Activated T-helper 2 cell treated with anti-CD3 and anti-CD28 coated beads, Interferon-gamma antibody, Interleukin-2, Interleukin-4, amounts not matched to agents 10 μg/mL and 5 μg/mL and 100 μg/mL, durations not matched to agents 14 hours and 24 hours and 36 hours (primary cell): ENCODE results near the gene FAM186B. TPM values are rescaled to one million over a fixed set of nuclear protein-coding genes. Genes with fewer than 3 reads are reported as not detected.
A peak's percentile ranks its signal among the peaks of the same experiment; 100 is the strongest.

Experiments used
- DNase-seq: peaks from one replicate; pipeline ENCODE4 v3.0.0; 2021; ENCODE audit warnings: low spot score
- H3K27ac Mint-ChIP-seq: one replicate; pipeline ENCODE4 v1.8.0; 2021; ENCODE audit warnings: mixed read lengths
- H3K27me3 Mint-ChIP-seq: one replicate; pipeline ENCODE4 v1.8.0; 2021; ENCODE audit warnings: low read depth, mixed read lengths
- H3K36me3 Mint-ChIP-seq: one replicate; pipeline ENCODE4 v1.8.0; 2021; ENCODE audit warnings: low read depth, mixed read lengths
- H3K4me1 Mint-ChIP-seq: one replicate; pipeline ENCODE4 v1.8.0; 2021; ENCODE audit warnings: low read depth, mixed read lengths
- H3K4me3 Mint-ChIP-seq: one replicate; pipeline ENCODE4 v1.8.0; 2021; ENCODE audit warnings: low read depth, mild to moderate bottlenecking, moderate library complexity, mixed read lengths
- H3K9me3 Mint-ChIP-seq: one replicate; pipeline ENCODE4 v1.8.0; 2021; ENCODE audit warnings: mixed read lengths
- intact Hi-C: fragments of 100-400 bp; cut with micrococcal nuclease; formaldehyde crosslinking; loops from one replicate; pipeline ENCODE4 v1.15.1; 2023
- total RNA-seq: library from RNA; stranded (reverse); gene quantifications from 2 replicates; pipeline ENCODE4 v1.2.3, GENCODE V29; 2022

Gene FAM186B
- total RNA-seq, 1 donor from 2014 or later = 0.30 TPM

DNA sequence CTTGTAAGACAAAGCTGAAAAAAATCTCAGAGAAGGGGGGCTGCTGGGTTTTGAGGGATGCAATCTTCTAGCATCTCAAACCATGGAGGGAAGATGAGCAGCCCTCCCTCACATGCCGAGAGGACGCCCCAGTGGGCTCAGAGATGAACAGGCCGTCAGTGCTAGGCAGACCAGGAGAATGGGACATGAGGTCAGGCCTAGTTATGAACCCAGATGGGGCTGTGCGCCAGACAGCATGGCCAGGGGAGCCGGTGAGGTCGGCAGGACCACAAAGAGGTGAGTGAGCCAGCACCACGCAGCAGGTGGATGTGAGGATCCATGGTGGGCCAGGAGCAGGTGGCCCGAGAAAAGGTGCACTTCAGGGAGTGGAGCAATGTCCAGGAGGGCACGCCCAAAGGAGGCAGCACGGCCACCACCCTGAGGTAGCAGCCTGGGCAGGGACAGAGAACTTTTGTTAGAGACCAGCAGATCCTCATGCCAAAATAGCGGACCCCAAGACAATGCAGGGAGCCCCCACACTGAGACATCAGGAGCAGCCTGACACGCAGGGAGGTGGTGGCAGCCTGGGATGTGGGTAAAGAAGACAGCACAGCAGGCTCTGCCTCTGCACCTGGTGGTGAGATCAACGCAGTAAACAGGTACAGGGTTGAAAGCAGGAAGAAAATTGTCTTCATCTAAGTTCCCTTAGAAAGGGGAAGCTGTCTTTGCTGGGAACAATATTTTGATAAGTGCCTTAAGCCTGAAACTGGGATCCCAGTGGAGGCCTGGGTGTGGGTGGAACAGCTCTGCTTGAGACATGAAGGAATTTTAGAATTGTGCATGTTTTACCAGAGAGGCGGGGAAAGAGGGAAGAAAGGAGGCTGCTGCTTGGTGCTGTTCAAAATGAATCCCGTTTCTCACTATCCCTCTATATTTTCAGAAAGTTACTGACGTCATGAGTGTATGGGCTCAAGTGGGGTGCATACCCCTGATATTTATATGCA lies 19.7 kb downstream of the FAM186B start:
- Mint-ChIP-seq H3K4me3 (no peak overlapping the region), H3K27me3 (no peaks in the 10 kb centered on the region), H3K36me3 (peaks cover 12% of the 10 kb centered on the region), H3K9me3 (peaks cover 4% of the 10 kb centered on the region), H3K4me1 (peaks cover 11% of the 10 kb centered on the region), H3K27ac (no peak overlapping the region)
- intact Hi-C loops = no loop called here
- DNase-seq = no peak

DNA sequence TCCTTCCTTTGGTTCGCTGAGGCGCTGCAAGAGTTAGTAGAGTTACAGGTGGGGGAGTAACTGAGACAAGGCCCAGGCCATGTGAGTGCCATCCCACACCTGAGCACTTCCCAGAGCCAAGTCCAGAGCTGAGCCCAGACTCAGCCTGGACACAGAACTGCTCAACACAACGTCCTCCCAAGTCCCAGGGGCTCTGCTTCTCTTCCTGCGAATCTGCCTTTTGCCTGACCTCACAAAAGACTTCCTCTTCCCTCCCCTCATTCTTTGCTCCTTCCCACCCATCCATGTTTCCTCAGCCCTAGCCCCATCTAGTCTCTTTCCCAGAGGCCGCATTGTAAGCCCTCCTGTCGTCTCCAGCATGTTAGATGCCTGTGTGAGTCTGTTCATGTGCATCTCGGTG lies 20.8 kb downstream of the FAM186B start:
- Mint-ChIP-seq H3K27ac (no peak overlapping the region), H3K9me3 (no peaks in the 10 kb centered on the region), H3K4me1 (peaks cover 16% of the 10 kb centered on the region), H3K4me3 (no peak overlapping the region), H3K36me3 (peaks cover 10% of the 10 kb centered on the region), H3K27me3 (no peaks in the 10 kb centered on the region)
- no peak for DNase-seq
- intact Hi-C loops = loop anchor here (5.0 kb wide), 1 partner anchor 72 kb away; no protein-coding TSS in a partner anchor

DNA sequence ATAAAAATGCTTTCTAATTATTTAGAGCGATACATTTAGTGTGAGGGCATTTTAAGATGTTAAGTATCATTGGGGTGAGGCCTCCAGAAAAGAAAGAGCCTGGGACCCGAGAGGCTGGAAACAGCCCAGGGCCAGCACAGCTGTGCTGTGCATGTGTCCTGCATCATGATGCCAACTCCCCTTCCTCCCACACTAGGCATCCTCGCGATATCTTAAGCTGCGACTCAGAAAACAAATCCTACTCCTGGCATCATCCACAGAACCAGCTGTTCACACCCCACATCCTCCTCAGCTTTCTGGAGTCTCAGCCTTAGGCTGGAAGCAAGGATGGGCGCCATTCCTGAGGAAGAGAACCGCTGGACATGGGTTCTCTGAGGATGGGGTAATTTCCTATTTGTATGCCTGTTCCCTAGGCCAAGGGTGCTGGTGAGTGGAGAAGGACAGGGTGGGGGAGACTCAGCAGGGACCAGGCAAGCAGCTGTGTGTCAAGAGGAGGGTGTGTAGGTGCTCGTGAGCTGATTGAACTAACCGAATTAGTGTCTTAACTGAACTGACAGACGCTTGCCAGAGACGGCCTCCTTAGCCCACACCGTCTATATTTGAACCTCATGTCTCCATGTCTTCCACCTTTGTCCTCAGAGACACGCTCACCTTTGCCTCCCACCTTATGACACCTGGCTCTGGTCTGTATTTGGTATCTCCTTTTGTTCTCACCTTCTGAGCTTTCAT lies 21.9 kb downstream of the FAM186B start:
- Mint-ChIP-seq H3K4me3 (no peak overlapping the region), H3K27me3 (no peaks in the 10 kb centered on the region), H3K36me3 (peaks cover 11% of the 10 kb centered on the region), H3K4me1 (peaks cover 16% of the 10 kb centered on the region), H3K27ac (no peak overlapping the region), H3K9me3 (no peaks in the 10 kb centered on the region)
- no peak for DNase-seq
- intact Hi-C loops = loop anchor here (5.0 kb wide), 1 partner anchor 71 kb away; no protein-coding TSS in a partner anchor

DNA sequence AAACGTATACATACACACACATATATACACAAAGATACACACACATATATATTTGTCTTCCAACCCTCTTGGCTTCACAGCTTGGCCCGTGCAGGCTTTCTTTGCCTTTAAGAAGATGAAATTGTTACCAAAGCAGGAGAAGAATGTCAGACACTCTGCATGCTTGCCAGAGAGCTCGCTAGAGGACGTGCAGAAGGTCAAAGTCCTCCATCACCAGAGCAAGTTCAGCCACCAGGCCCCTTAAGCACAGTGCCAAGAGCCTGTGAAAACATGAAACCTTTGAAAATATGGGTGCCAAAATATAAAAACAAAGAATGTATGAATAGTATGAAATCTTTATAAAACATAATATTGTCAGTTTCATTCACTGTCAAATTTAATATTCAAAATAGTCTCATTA lies 22.6 kb downstream of the FAM186B start:
- no peaks in the 10 kb centered on the region for H3K27me3 Mint-ChIP-seq
- DNase-seq = no peak
- peaks cover 11% of the 10 kb centered on the region for H3K36me3 Mint-ChIP-seq
- H3K4me3 Mint-ChIP-seq = no peak overlapping the region
- intact Hi-C loops = loop anchor here (5.0 kb wide), 1 partner anchor 71 kb away; no protein-coding TSS in a partner anchor
- peaks cover 16% of the 10 kb centered on the region for H3K4me1 Mint-ChIP-seq
- H3K9me3 Mint-ChIP-seq = no peaks in the 10 kb centered on the region
- H3K27ac Mint-ChIP-seq = no peak overlapping the region

- Mint-ChIP-seq H3K4me3 (no peak overlapping the region), H3K27ac (no peak overlapping the region), H3K36me3 (peaks cover 11% of the 10 kb centered on the region), H3K9me3 (no peaks in the 10 kb centered on the region), H3K27me3 (no peaks in the 10 kb centered on the region), H3K4me1 (peaks cover 16% of the 10 kb centered on the region)
- no peak for DNase-seq
- intact Hi-C loops = loop anchor here (5.0 kb wide), 1 partner anchor 70 kb away; no protein-coding TSS in a partner anchor
Measured at GRCh38 chr12:49582201-49582600, 23.2 kb downstream of the FAM186B start.

DNA sequence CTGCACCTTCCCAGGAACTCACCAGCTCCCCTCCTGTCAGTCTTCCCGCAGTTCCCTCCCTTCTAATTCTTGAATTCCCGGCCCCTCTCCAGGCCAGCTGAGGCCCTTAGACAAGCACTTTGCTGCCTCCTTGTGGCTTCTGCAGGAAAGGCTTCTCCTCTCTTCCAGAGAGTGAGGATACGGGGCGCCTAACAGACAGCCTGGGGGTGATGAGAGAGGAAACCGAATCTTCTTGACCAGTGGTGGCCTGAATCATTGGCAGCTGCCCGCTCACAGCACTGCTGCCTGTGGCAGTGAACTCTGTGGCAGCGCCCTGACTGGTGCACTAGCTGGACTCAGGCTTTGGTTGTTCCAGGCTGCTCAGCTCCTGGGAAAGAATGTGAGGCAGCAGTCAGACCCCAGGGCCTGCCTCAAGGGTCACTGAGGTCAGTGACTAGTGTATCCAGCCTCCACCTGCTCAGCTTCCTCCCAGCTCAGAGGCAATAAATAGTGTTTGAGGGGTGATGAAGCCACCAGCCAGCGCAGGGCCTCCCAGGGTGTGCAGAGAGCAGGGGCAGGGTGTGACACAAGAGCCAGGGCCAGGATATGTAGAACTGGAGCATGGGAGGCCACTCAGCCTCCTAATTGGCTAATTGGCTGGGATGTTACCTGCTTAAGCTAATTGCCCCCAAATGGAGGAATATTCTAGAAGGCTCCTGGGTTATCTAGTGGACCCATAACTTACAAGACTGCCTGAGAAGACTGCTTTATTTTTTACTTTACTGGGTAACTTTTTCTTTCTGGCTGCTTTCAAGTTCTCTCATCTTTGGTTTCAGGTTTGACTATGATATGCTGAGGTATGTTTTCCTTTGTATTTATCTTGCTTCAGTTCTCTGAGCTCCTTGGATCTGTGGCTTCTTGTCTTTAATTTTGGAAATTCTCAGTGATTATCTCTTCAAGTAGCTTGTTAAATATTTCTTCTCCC lies 24.6 kb downstream of the FAM186B start:
- intact Hi-C loops = loop anchor here (2.0 to 5.0 kb wide), 2 partner anchors 69 to 222 kb away; no protein-coding TSS in a partner anchor
- Mint-ChIP-seq H3K36me3 (peaks cover 11% of the 10 kb centered on the region), H3K4me3 (no peak overlapping the region), H3K4me1 (peaks cover 16% of the 10 kb centered on the region), H3K9me3 (no peaks in the 10 kb centered on the region), H3K27me3 (no peaks in the 10 kb centered on the region), H3K27ac (peak overlapping the region; percentile 51)
- DNase-seq = peak; percentile 40

GRCh38 chr12:49578471-49579112 lies 26.8 kb downstream of the FAM186B start:
- Mint-ChIP-seq H3K27ac (no peak overlapping the region), H3K9me3 (no peaks in the 10 kb centered on the region), H3K4me1 (peaks cover 16% of the 10 kb centered on the region), H3K4me3 (no peak overlapping the region), H3K36me3 (peaks cover 4% of the 10 kb centered on the region), H3K27me3 (no peaks in the 10 kb centered on the region)
- no peak for DNase-seq
- intact Hi-C loops = no loop called here

GRCh38 chr12:49577589-49578315 lies 27.7 kb downstream of the FAM186B start:
- H3K4me1 Mint-ChIP-seq = peaks cover 16% of the 10 kb centered on the region
- intact Hi-C loops = no loop called here
- H3K9me3 Mint-ChIP-seq = no peaks in the 10 kb centered on the region
- peaks cover 3% of the 10 kb centered on the region for H3K36me3 Mint-ChIP-seq
- H3K27ac Mint-ChIP-seq = no peak overlapping the region
- no peak overlapping the region for H3K4me3 Mint-ChIP-seq
- DNase-seq = no peak
- H3K27me3 Mint-ChIP-seq = no peaks in the 10 kb centered on the region

DNA sequence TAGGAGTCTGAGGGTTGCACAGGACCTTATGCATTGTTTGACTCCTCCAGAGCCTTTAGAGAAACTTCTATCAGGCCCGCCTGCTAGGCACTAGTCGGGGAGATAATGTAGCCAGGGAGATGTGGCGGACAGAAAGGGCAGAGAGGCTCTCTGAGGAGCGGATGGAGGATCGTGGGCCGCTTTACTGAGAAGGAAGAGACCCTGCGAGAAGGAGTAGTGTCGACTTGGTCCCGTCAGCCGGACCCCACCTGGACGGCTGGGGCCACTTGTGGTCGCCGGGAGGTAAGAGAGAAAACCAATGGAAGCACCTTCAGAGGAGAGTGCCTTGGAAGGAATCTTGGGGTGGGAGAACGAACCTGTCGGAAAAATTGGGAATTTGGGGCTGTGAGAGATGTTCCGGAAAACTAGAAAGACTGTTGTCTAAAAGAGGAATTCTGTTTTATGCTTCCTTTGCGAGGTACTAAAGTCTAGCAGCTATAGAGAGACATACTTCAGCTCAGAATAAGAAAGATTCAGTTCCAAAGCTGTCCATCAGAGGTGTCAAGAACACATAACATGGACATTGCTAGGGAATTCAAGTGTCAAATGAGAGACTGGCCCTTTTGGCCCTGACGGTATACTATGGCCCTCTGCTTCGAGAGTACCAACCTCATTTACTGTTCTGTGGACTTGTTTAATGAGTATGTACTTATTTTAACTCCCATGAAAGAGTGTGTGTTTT lies 36.8 kb downstream of the FAM186B start:
- Mint-ChIP-seq H3K4me1 (peaks cover 42% of the 10 kb centered on the region), H3K27me3 (no peaks in the 10 kb centered on the region), H3K27ac (peak overlapping the region; percentile 99), H3K9me3 (no peaks in the 10 kb centered on the region), H3K4me3 (peak overlapping the region; percentile 99), H3K36me3 (peaks cover 26% of the 10 kb centered on the region)
- intact Hi-C loops = loop anchor here (1.0 to 5.0 kb wide), 3 partner anchors 54 to 201 kb away; partner anchors contain the start of genes FMNL3, PRPF40B and SPATS2
- no peak for DNase-seq

DNA sequence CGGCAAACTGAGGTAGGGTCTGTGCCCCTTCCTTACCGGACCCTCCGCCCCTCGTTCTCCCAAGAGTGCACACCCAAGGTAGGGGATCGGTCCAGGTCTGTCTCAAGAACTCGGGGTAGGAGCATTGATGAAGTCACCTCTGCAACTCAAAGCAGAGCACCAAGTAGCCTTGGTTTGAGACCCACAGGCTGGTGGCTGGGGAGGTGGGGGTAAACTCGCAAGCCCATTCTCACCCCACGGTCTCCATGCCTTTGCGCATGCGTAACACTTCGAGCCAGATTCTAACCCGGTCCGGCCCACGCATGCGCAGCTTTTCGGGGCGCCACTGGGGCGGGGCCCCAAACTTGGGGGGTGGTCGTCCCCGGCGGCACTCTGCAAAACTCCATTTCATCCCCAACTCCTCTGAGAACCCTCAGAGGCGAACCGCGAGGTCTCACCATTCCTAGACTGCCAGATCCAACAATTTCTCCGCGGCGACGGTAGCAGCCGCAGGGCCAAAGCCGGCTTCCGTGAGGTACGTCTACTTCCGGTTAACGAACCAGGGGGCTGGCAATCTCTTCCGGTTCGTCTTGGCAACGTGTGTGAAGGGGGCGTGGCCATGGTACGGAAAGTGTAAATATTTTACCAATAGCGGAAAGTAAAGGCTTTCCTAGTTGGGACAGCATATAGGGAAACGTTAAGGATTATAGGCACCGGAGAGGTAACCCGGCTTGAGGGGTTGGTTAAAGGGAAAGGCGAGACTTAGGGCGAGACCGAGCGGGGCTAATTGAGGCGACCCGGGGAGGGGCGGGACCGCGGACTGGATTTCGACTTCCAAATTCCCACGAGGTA lies 37.6 kb downstream of the FAM186B start, which contains the start of gene MCRS1:
Gene MCRS1, minus strand, starts transcription at position 532 of the 831 bp plus-strand sequence. CDS start 1,411 bp downstream, outside the sequence.
- no peaks in the 10 kb centered on the region for H3K27me3 Mint-ChIP-seq
- no peaks in the 10 kb centered on the region for H3K9me3 Mint-ChIP-seq
- peaks cover 42% of the 10 kb centered on the region for H3K4me1 Mint-ChIP-seq
- intact Hi-C loops = loop anchor here (1.0 to 5.0 kb wide), 3 partner anchors 54 to 201 kb away; partner anchors contain the start of genes FMNL3, PRPF40B and SPATS2
- peak; percentile 87 for DNase-seq
- H3K27ac Mint-ChIP-seq = peak within 1 kb of the TSS; percentile 99
- H3K4me3 Mint-ChIP-seq = peak within 1 kb of the TSS; percentile 99
- peaks cover 34% of the 10 kb centered on the region for H3K36me3 Mint-ChIP-seq
